Measurements from ENCODE around the gene LAGE3. TPM values are rescaled to one million over a fixed set of nuclear protein-coding genes. Genes with fewer than 3 reads are reported as not detected.

Gene LAGE3
- total and polyA plus RNA-seq, 2 of the 13 experiments (the other 11 are each of a cell fraction or from before 2014, with no cell fraction given), result 7.6 to 12.7 TPM

GRCh38 chrX:154436983-154437752, 41.9 kb downstream of the LAGE3 start, which contains the start of gene GDI1 (continued):
- no peak for TF ChIP-seq DMTF1 (CRISPR knock-in tag; IDR thresholded peaks at IDR 0.05)
- TF ChIP-seq FIP1L1 (IDR thresholded peaks at IDR 0.05; ENCODE audit: borderline replicate concordance, insufficient read depth, low read depth, low read length), result no peak
- TF ChIP-seq, protein P1, sequence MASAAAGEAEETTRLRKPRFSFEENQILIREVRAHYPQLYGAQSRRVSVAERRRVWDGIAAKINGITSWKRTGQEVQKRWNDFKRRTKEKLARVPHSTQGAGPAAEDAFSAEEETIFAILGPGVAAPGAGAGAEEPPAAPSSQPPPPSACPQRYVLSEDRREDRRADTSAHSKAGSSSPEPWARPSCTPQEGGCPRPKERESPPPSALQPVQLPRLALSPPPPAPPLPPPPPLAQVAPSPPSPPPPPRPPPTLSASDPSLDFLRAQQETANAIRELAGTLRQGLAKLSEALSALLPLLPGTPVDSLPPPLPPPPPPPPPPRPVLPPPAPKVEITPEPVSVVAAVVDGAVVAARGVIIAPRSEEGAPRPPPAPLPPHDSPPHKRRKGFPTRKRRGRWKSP (CRISPR knock-in tag; IDR thresholded peaks at IDR 0.05), result no peak
- no peak for TF ChIP-seq ZNF576 (CRISPR knock-in tag; IDR thresholded peaks at IDR 0.05)
- TF ChIP-seq MED13 (CRISPR knock-in tag; IDR thresholded peaks at IDR 0.05), result no peak
- TF ChIP-seq TEAD3 (CRISPR knock-in tag; optimal IDR thresholded peaks at IDR 0.05; ENCODE audit: borderline replicate concordance), result no peak
- peak; percentile 75 for TF ChIP-seq TAF1 (CRISPR knock-in tag; IDR thresholded peaks at IDR 0.05)
- no peak for TF ChIP-seq ZNF10 (CRISPR knock-in tag; IDR thresholded peaks at IDR 0.05; ENCODE audit: borderline replicate concordance, low read depth)
- no peak for TF ChIP-seq EZH2 (conservative IDR thresholded peaks at IDR 0.05; ENCODE audit: low read depth, low read length)
- TF ChIP-seq MTA1 (CRISPR knock-in tag; IDR thresholded peaks at IDR 0.05; ENCODE audit: borderline replicate concordance), result no peak
- TF ChIP-seq ZBTB7A (CRISPR knock-in tag; IDR thresholded peaks at IDR 0.05), result no peak
- no peak for TF ChIP-seq PRPF4 (IDR thresholded peaks at IDR 0.05; ENCODE audit: low read depth, low read length, poor library complexity, severe bottlenecking)
- TF ChIP-seq, protein P2, sequence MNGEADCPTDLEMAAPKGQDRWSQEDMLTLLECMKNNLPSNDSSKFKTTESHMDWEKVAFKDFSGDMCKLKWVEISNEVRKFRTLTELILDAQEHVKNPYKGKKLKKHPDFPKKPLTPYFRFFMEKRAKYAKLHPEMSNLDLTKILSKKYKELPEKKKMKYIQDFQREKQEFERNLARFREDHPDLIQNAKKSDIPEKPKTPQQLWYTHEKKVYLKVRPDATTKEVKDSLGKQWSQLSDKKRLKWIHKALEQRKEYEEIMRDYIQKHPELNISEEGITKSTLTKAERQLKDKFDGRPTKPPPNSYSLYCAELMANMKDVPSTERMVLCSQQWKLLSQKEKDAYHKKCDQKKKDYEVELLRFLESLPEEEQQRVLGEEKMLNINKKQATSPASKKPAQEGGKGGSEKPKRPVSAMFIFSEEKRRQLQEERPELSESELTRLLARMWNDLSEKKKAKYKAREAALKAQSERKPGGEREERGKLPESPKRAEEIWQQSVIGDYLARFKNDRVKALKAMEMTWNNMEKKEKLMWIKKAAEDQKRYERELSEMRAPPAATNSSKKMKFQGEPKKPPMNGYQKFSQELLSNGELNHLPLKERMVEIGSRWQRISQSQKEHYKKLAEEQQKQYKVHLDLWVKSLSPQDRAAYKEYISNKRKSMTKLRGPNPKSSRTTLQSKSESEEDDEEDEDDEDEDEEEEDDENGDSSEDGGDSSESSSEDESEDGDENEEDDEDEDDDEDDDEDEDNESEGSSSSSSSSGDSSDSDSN (CRISPR knock-in tag; IDR thresholded peaks at IDR 0.05), result 0 out of 2 replicates have a peak, but pooled peaks have one; percentile 13
- TF ChIP-seq GFI1 (CRISPR knock-in tag; IDR thresholded peaks at IDR 0.05; ENCODE audit: borderline replicate concordance), result no peak
- no peak for TF ChIP-seq NFIB (CRISPR knock-in tag; IDR thresholded peaks at IDR 0.05; ENCODE audit: borderline replicate concordance)
- no peak for TF ChIP-seq ZBTB42 (CRISPR knock-in tag; IDR thresholded peaks at IDR 0.05)
- no peak for TF ChIP-seq SRY (CRISPR knock-in tag; IDR thresholded peaks at IDR 0.05)
- no peak for TF ChIP-seq ZFAT (CRISPR knock-in tag; conservative IDR thresholded peaks at IDR 0.05)
- TF ChIP-seq ZBTB2 (CRISPR knock-in tag; IDR thresholded peaks at IDR 0.05; ENCODE audit: low read depth), result 0 out of 2 replicates have a peak, but pooled peaks have one; percentile 29
- TF ChIP-seq FLYWCH1 (CRISPR knock-in tag; IDR thresholded peaks at IDR 0.05), result no peak
